Panc1 (cell line): ENCODE data around the gene ANO3.

ENCODE experiments used
- CTCF ChIP-seq: fragments of 450-650 bp; IDR thresholded peaks from 2 replicates; pipeline ENCODE4 v1.5.1; 2017; ENCODE audit warnings: mild to moderate bottlenecking
- POLR2AphosphoS5 ChIP-seq: IDR thresholded peaks from 2 replicates; pipeline ENCODE4 v1.6.1; 2012; ENCODE audit warnings: mild to moderate bottlenecking, low read depth, low read length, moderate library complexity
- TCF7L2 ChIP-seq: IDR thresholded peaks from 2 replicates; pipeline ENCODE4 v1.6.1; 2011; ENCODE audit warnings: mild to moderate bottlenecking, low read depth, low read length, inconsistent platforms

- no peak for TF ChIP-seq CTCF
- TF ChIP-seq POLR2AphosphoS5, result no peak
- no peak for TF ChIP-seq TCF7L2
Measured at GRCh38 chr11:26700574-26701235, 368.8 kb downstream of the ANO3 start.
